T-helper 2 cell (primary cell): ENCODE measurements around the gene TIMELESS.
"Not testable (repeated sequence)": the region's sequence is repeated elsewhere in the genome, so short reads cannot be mapped to it uniquely, and the experiment has no call there.

Experiments used
- DNase-seq, 5 experiments: peaks; one replicate each; pipeline versions ENCODE4 v3.0.0 to v3.0.0-alpha.2; 2012 to 2022

Gene TIMELESS

GRCh38 chr12:56401125-56401524 lies 48.1 kb downstream of the TIMELESS start:
- not testable (repeated sequence) for DNase-seq

DNA sequence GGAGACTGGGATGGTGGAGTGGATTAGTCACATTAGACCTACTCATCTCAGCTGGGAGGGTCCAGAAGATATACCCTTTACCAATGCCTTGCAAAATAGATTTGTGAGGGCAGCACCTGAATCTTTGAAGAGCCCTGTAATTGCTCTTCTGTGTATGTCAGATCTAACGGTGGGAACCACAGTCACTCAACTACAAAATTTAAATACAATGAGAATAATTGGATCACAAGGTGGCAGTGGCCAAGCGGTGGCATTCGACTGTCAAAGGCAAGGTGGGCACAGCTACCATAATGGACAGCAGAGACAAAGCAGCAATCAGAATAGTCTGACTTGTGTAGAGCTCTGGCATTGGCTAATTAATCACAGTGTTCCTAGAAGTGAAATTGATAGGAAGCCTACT lies 49.8 kb downstream of the TIMELESS start:
- DNase-seq, result not testable (repeated sequence)

DNA sequence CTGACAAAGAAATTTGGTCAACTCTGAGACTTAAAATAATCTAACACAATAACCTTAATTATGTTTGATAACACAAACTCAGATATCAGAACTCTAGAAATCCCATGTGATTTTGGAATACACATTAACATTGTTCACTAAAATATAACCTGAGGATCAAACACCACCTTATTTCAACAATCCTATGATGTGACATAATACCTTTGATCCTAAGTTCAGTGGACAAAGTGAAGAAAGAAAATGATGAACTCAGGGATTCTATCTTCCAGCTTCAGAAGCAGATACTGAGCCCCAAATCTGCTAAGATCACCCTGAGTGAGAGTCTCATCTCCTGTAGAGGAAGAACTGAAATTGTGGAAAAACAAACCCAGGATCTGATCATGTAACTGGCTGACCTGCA lies 50.9 kb downstream of the TIMELESS start:
- no peak for DNase-seq

- DNase-seq, result no peak
Measured at GRCh38 chr12:56392331-56392730, 56.9 kb downstream of the TIMELESS start.

DNA sequence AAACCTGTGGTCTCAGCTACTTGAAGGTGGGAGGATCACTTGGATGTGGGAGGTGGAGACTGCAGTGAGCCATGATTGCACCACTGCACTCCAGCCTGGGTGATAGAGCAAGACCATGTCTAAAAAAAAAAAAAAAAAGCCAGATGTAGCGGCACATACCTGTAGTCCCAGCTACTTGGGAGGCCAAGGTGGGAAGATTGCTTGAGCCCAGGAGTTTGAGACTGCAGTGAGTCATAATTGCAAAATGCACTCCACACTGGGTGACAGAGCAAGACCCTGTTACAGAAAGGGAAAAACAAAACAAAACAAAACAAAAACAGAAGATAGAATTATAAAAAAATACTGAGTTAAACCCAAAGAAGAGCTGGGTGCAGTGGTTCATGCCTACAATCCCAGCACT lies 57.5 kb downstream of the TIMELESS start:
- no peak for DNase-seq

DNA sequence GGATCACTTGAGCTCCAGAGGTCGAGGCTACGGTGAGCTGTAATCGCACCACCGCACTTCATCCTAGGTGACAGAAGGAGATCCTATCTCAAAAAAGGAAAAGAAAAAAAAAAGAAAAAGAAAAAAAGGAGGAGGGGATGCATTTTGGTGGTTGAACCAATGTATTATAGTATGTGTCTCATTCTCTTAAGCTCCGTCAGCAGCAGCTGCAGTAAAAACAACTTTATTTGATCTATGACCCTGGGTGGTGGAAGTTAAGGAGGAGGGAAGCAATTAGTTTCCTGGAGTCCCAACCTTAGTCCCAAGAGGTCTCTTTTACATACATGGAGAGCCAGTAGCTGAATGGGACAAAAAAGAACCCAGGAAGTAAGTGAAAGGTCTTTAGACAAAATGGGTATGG lies 59.8 kb downstream of the TIMELESS start:
- no peak for DNase-seq

DNA sequence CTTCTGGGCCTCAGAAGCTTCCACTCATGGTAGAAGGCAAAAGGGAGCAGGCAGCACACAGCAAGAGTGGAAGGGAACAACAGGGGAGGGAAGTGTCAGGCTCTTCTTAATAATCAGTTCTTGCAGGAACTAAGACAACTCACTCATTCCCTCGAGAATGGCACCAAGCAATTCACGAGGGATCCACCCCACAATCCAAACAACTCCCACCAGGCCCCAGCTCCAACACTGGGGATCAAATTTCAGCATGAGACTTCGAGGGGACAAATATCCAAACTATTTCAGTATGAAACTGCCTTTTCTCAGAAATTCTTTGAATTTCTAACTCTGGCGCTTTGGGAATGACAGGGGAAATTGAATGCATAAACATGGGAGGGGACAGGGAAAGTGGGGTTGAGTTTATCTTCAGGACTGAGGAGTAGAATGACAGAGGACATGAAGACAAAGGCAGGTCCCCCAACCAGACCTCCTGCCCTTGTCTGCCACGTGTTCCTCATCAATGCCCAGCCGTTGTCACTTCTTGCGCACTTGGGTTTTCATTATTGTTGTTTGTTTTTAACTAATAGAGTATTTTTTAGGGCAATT lies 62.0 kb downstream of the TIMELESS start:
- DNase-seq, result no peak

GRCh38 chr12:56385873-56386272 lies 63.4 kb downstream of the TIMELESS start:
- no peak for DNase-seq

DNA sequence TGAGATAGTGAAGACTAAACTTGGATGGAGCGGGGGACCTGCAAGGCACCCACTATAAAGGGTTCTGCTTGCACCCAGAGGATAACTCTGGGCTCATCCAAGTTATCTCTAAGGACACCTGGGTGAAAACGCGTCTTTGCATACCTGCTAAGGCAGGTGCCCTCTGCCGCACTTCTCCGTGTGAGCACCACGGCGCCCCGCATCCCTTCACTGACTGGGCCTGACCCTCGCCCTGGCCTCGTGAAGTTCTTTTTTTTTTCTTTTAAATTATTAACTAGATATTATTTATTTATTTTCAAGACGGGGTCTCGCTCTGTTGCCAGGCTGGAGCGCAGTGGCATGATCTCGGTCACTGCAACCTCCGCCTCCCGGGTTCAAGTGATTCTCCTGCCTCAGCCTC lies 66.6 kb downstream of the TIMELESS start:
- DNase-seq, result no peak

GRCh38 chr12:56377989-56378316 lies 71.3 kb downstream of the TIMELESS start:
- no peak for DNase-seq

DNA sequence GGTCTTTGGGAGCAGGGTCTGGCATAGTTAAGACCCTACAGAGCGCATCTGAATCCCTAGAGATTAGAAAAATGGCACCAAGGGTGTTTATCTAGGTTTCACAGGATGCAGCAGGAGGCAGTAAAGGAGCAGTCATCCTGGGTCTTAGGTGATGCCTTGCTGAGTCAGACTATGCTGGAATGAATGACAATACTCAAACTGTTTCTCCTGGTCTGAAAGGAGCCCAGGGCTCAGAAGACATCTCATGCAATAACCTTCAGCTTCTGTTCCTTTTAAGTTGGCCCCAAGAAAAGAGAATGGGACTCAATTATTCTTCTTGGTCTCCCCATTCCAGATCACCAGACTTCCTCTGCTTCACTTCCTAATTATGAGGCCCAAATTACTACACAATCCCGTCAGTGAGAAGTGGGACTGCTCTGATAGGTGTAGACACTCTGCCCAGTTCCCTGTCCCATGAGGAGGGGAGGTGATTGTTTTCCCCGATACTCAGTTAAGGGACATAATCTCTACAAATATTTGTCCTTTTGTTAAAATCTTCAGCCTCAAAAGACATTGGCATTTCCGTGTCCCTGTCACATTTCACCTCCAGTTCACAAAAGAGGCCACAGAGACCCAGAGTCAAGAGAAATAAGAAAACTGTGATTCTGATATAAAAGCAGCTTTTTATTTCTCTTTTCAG lies 71.8 kb downstream of the TIMELESS start:
- no peak for DNase-seq

GRCh38 chr12:56375598-56376434 lies 73.4 kb downstream of the TIMELESS start:
- no peak for DNase-seq

DNA sequence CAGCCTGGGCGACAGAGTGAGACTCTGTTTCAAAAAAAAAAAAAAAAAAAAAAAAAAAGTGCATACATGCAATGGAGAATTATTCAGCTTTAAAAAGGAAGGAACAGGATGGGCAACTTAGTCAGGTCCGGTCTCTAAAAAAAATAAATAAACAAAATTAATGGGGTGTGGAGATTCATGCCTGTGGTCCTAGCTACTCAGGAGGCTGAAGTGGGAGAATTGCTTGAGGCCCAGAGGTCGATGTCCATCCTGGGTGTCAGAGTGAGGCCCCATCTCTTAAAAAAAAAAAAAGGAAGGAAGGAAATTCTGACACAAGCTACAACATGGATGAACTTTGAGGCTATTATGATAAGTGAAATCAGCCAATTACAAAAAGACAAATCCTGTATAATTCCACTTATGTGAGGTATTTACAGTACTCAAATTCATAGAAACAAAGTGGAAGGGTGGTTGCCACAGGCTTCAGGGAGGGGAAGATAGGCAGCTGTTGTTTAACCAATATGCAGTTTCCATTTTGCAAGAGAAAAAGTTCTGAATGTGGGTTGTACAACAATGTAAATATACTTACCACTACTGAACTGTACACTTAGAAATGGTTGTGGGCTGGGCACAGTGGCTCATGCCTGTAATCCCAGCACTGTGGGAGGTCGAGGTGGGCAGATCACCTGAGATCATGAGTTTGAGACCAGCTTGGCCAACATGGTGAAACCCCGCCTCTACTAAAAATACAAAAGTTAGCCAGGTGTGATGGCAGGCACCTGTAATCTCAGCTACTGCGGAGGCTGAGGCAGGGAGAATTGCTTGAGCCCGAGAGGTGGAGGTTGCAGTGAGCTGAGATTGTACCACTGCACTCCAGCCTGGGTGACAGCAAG lies 74.3 kb downstream of the TIMELESS start:
- no peak for DNase-seq

- DNase-seq, result no peak
Measured at GRCh38 chr12:56373515-56373914, 75.7 kb downstream of the TIMELESS start.

GRCh38 chr12:56366948-56367347 lies 82.3 kb downstream of the TIMELESS start:
- no peak for DNase-seq
